Duodenal mucosa (tissue), 2 donors: ENCODE data around the gene TRIM44.
"Not testable (repeated sequence)": the region's sequence is repeated elsewhere in the genome, so short reads cannot be mapped to it uniquely, and the experiment has no call there.

Experiments
- H3K27ac ChIP-seq: one replicate; pipeline ENCODE4 v1.7.0; 2013; ENCODE audit warnings: low read depth, low read length
- H3K27me3 ChIP-seq, 2 donors: one replicate each; pipeline ENCODE4 v1.7.0; 2013; ENCODE audit warnings: low read length in 2 of 2, control low read depth in 1 of 2; ENCODE audit not compliant: insufficient read depth in 2 of 2, control insufficient read depth in 1 of 2
- H3K36me3 ChIP-seq, 2 donors: one replicate each; pipeline ENCODE4 v1.7.0; 2013; ENCODE audit warnings: low read length in 2 of 2, control low read depth in 1 of 2; ENCODE audit not compliant: insufficient read depth in 2 of 2, control insufficient read depth in 1 of 2
- H3K4me1 ChIP-seq, 2 donors: one replicate each; pipeline ENCODE4 v1.7.0; 2013; ENCODE audit warnings: low read length in 2 of 2, control low read depth in 1 of 2; ENCODE audit not compliant: insufficient read depth in 2 of 2, control insufficient read depth in 1 of 2
- H3K4me3 ChIP-seq, 2 donors: one replicate each; pipeline ENCODE4 v1.7.0; 2013; ENCODE audit warnings: low read length in 2 of 2, low read depth in 1 of 2
- H3K9ac ChIP-seq, 2 donors: one replicate each; pipeline ENCODE4 v1.7.0; 2013; ENCODE audit warnings: low read length in 2 of 2, low read depth in 1 of 2
- H3K9me3 ChIP-seq, 2 donors: one replicate each; pipeline ENCODE4 v1.7.0; 2013; ENCODE audit warnings: low read length in 2 of 2, control low read depth in 1 of 2; ENCODE audit not compliant: control insufficient read depth in 1 of 2

Gene TRIM44

DNA sequence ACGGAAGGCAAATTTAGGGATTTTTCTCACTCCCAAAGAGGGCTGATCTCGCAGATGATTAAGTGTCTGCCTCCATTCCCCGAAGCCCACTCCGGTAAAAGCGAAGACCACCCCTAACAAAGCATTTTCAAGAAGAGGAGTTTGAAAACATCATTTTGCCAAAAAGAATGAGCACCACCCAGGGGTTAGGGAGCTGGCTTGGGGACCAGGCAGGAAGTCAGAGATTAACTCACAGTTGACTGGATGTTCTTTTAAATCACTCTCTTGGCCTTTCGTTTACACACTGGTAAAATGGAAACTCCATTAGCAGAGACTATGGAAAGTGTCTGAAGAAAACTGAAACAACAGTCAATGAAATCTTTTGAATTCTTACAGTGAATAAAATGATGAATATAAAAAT is 7.9 kb upstream of the TRIM44 start:
- Histone ChIP-seq H3K4me3 (no peak overlapping the region), H3K27ac (no peak overlapping the region), H3K9me3 (no peaks in the 10 kb centered on the region), H3K4me1 (no peaks in the 10 kb centered on the region), H3K9ac (no peak overlapping the region), H3K36me3 (no peaks in the 10 kb centered on the region), H3K27me3 (peaks cover 4 to 11% of the 10 kb centered on the region in 2 donors)

DNA sequence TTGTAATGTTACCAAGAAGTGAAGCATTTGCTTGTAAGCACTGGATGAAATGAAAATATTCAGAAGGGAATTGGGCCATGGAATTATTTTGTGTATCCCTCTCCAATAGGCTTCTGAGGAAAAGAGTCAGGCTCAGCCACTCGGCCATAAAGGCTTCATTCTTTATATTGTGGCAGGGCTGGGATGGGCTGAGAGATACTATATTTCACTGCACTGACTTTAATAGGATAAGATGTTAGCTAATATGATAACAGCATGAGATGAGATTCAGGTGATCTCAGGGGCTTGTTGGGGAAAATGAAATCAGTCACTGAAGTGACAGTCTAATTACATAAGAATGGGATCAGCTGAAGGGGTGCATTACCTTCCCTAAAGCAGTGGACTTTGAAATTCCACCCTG is 7.3 kb upstream of the TRIM44 start:
- Histone ChIP-seq H3K36me3 (no peaks in the 10 kb centered on the region), H3K27ac (no peak overlapping the region), H3K4me1 (no peaks in the 10 kb centered on the region), H3K9ac (no peak overlapping the region), H3K9me3 (no peaks in the 10 kb centered on the region), H3K27me3 (peaks cover 4 to 11% of the 10 kb centered on the region in 2 donors), H3K4me3 (no peak overlapping the region)

DNA sequence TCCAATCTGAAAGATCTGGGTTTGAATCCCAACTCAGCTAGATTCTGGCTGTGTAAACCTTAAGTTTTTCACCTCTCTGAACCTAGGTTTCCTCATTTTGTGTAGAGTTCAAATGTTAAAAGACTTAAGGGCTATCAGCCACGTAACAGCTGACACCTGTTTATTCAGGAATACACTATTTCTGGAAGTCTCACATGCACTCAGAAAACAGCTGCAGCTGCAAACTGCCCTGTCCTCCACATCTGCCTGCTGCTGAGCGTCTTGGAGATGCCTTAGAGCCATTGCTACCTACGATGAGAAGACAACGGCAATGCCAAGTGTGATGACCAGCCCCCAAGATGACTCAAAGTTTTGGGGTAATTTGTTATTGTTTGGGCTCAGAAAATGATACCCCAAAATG is 6.7 kb upstream of the TRIM44 start:
- Histone ChIP-seq H3K4me3 (no peak overlapping the region), H3K9me3 (no peaks in the 10 kb centered on the region)

DNA sequence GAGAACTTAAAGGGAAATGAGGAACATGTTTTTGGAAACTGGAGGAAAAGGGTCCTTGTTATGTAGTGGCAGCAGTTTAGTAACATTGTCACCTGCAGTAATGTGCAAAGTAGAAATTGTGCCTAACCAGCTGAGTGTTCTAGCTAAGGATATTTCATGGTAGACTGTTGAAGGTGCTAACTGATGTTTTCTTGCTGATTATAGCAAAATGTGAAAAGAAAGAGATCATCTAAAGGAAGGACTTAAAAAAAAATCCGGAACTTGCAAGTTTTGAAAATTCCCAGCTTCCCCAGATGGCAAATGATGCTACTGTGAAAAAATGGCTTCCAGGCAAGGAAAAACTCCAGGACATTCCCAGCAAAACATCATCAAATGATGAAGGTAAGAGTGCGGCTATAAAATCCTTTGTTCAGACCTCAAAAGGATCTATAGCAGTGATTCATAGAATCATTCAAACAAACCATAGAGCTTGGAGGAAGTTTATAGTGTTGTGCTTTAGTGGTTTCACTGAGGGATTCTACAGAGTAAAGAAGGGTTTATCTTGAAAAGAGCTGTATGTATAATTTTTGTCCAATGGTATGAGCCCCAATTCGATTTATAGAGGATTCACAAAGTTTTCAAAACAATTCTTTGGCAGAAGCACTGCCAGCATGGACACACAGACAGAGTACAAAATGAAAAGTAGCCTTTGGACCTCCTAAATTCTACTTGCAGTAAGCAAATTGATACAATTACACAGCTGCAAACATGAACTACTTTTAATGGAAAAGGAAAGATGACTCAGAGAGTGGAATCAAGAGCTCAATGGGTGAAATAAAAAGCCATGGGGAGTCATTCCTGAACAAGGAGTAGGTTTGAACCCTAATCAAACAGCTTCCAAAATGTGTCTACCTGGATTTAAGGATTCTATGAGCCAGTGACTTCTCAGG is 4.3 kb upstream of the TRIM44 start:
- no peak overlapping the region for H3K9ac ChIP-seq
- no peak overlapping the region for H3K27ac ChIP-seq
- H3K9me3 ChIP-seq: no peaks in the 10 kb centered on the region
- H3K36me3 ChIP-seq: no peaks in the 10 kb centered on the region
- H3K27me3 ChIP-seq: peaks cover 4 to 11% of the 10 kb centered on the region in 2 donors
- H3K4me1 ChIP-seq: peaks cover 4 to 8% of the 10 kb centered on the region in 2 donors
- H3K4me3 ChIP-seq: no peak overlapping the region

More for the DNA sequence above, 6.7 kb upstream of the TRIM44 start:
- Histone ChIP-seq H3K27me3 (peaks cover 4 to 11% of the 10 kb centered on the region in 2 donors), H3K27ac (no peak overlapping the region), H3K9ac (no peak overlapping the region), H3K4me1 (no peaks in the 10 kb centered on the region), H3K36me3 (no peaks in the 10 kb centered on the region)

DNA sequence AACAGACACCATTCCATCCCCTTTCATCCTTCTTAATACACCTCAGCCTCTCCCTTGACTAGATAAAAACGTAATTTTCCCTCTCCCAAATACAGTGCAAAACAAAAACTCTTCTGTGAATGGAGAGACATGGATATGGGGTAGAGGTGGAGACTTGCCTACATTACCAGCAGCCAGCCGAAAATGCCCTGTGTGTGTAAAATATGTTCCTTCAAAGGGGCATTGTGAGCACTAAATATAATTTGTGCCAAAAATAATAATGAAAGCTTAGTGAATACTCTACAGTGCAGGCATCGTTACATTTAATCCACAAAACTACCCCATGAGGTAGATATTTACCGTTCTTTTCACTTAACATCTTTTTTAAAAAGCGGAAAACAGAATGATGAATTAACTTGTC is 1.0 kb upstream of the TRIM44 start:
- Histone ChIP-seq H3K4me3 (peak overlapping the region; percentile 96 to 98), H3K27me3 (peaks cover 0 to 4% of the 10 kb centered on the region in 2 donors), H3K27ac (no peak overlapping the region), H3K36me3 (no peaks in the 10 kb centered on the region), H3K9me3 (peaks cover 0 to 19% of the 10 kb centered on the region in 2 donors), H3K4me1 (peaks cover 14 to 19% of the 10 kb centered on the region in 2 donors), H3K9ac (peak overlapping the region; percentile 69 to 78)

DNA sequence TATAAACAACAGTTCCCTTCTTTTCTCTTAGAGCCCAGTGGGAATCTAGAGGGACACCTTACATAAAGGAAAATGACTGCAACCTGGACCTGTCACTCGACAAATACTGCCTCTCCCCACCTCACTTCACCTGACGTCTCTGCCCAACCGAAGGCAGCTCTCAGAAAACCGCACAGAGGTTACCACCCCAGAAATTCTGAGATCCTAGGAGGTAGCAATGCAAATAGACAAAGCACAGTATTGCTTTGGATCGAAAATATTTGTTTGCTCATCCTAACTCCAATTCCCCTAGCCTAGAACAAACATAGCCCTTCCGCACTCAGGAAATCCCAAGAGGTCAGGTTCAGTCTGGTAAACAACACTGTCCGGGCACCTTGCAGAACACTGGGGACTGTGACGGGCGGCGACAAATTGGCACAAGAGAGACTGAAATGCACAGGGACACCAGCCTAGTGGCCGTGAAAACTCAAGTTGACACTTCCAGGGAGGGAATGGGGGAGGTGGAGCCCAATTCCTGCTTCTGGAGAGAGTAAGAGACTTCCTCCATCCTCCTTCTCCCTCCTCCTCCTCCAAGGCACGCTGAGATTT is 420 bp upstream of the TRIM44 start:
- peaks cover 14 to 19% of the 10 kb centered on the region in 2 donors for H3K4me1 ChIP-seq
- H3K4me3 ChIP-seq: peak overlapping the region; percentile 96 to 98
- H3K9ac ChIP-seq: peak overlapping the region; percentile 69 to 78
- peaks cover 0 to 4% of the 10 kb centered on the region in 2 donors for H3K27me3 ChIP-seq
- H3K27ac ChIP-seq: peak overlapping the region; percentile 94
- H3K9me3 ChIP-seq: peaks cover 0 to 19% of the 10 kb centered on the region in 2 donors
- no peaks in the 10 kb centered on the region for H3K36me3 ChIP-seq

DNA sequence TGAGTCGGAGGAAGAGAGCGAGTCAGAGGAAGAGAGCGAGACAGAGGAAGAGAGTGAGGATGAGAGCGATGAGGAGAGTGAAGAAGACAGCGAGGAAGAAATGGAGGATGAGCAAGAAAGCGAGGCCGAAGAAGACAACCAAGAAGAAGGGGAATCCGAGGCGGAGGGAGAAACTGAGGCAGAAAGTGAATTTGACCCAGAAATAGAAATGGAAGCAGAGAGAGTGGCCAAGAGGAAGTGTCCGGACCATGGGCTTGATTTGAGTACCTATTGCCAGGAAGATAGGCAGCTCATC is 780 bp downstream of the TRIM44 start:
- Histone ChIP-seq H3K27ac (peak overlapping the region; percentile 94), H3K9ac (peak overlapping the region; percentile 69 to 78), H3K36me3 (no peaks in the 10 kb centered on the region), H3K4me1 (peaks cover 14 to 19% of the 10 kb centered on the region in 2 donors), H3K9me3 (peaks cover 0 to 19% of the 10 kb centered on the region in 2 donors), H3K4me3 (peak overlapping the region; percentile 96 to 98), H3K27me3 (peaks cover 0 to 4% of the 10 kb centered on the region in 2 donors)

DNA sequence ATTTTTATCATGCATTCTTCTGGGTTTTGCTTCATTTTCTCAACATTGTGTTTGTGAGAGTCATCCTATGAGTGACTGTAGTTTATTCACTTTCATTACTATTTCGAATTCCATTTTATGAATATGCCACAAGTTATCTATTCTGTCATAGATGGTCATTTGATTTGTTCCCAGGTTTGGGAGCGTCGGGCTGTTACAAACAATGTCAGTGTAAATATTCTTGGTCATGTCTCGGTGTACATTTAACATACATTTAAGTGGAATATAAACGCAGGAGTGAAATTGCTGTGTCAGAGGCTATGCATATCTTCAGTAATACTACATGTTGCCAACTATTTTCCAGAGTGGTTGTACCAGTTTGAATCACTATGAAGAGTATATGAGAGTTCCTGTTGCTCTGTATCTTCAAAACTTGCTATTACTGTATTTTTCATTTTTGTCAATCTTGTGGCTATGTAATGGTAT is 2.4 kb downstream of the TRIM44 start:
- Histone ChIP-seq H3K27me3 (no peaks in the 10 kb centered on the region), H3K4me1 (peaks cover 14 to 19% of the 10 kb centered on the region in 2 donors), H3K36me3 (no peaks in the 10 kb centered on the region), H3K4me3 (no peak overlapping the region), H3K27ac (no peak overlapping the region), H3K9ac (no peak overlapping the region), H3K9me3 (peaks cover 0 to 19% of the 10 kb centered on the region in 2 donors)

DNA sequence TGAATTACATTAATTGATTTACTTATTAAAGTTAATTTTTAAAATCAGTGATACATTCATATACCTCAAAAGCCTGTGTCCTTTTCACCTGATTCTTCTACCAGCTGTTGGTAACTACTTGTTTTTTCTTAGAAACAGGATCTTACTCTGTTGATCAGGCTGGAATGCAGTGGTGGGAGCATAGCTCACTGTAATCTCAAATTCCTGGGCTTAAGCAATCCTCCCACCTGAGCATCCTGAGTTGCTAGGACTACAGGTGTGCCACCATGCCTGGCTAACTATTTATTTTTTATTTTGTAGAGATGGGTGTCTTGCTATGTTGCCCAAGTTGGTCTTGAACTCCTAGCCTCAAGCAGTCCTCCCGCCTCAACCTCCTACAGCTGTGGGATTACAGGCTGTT is 4.7 kb downstream of the TRIM44 start:
- Histone ChIP-seq H3K9me3 (peaks cover 0 to 19% of the 10 kb centered on the region in 2 donors), H3K4me1 (peaks cover 13 to 14% of the 10 kb centered on the region in 2 donors), H3K4me3 (no peak overlapping the region), H3K36me3 (no peaks in the 10 kb centered on the region), H3K27ac (no peak overlapping the region), H3K9ac (no peak overlapping the region), H3K27me3 (no peaks in the 10 kb centered on the region)

DNA sequence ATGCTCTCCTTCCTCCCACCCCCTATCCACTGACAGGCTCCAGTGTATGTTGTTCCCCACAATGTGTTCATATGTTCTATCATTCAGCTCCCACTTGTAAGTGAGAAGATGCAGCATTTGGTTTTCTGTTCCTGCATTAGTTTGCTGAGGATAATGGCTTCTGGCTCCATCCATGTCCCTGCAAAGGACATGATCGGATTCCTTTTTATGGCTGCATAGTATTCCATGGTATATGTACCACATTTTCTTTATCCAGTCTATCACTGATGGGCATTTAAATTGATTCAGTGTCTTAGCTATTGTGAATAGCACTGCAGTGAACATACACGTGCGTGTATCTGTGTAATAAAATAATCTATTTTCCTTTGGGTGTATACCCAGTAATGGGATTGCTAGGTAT is 5.8 kb downstream of the TRIM44 start:
- H3K27ac ChIP-seq, H3K4me3 ChIP-seq, H3K4me1 ChIP-seq, H3K27me3 ChIP-seq, H3K36me3 ChIP-seq, H3K9ac ChIP-seq: not testable (repeated sequence)
- peaks cover 0 to 19% of the 10 kb centered on the region in 2 donors for H3K9me3 ChIP-seq
